Measurements from ENCODE around the gene CLIC6. TPM values are rescaled to one million over a fixed set of nuclear protein-coding genes. Genes with fewer than 3 reads are reported as not detected.
A peak's percentile ranks its signal among the peaks of the same experiment; 100 is the strongest.

CLIC6 gene
- total and polyA plus RNA-seq, 2 experiments from 2014 or later, result 1.1 to 1.5 TPM

DNA sequence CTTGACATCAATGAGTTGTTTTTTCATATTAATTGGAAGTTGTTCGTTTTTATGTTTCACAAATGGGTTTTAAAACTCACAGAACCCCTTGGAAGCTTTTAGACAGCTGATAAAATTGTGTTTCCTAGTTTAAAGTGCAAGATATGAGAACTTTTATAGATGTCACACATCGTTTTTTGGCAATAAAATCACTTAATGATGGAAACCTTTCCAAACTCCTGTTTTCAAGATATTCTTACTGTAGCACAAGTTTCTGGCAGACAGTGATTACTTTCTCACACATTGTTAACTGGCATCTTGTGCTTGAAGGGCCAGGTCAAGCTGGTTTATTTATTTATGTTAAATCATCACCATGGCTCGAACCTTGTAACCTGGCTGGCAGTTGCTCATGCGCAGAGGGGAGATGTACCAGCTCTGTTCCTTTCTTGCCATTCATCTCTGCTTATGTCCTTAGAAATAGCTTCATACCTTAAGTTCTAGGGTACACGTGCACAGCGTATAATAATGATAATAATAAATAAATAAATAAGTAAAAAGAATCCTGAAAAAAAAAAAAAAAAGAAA lies 43.7 kb upstream of the CLIC6 start (continued):
- TF ChIP-seq, protein P1, sequence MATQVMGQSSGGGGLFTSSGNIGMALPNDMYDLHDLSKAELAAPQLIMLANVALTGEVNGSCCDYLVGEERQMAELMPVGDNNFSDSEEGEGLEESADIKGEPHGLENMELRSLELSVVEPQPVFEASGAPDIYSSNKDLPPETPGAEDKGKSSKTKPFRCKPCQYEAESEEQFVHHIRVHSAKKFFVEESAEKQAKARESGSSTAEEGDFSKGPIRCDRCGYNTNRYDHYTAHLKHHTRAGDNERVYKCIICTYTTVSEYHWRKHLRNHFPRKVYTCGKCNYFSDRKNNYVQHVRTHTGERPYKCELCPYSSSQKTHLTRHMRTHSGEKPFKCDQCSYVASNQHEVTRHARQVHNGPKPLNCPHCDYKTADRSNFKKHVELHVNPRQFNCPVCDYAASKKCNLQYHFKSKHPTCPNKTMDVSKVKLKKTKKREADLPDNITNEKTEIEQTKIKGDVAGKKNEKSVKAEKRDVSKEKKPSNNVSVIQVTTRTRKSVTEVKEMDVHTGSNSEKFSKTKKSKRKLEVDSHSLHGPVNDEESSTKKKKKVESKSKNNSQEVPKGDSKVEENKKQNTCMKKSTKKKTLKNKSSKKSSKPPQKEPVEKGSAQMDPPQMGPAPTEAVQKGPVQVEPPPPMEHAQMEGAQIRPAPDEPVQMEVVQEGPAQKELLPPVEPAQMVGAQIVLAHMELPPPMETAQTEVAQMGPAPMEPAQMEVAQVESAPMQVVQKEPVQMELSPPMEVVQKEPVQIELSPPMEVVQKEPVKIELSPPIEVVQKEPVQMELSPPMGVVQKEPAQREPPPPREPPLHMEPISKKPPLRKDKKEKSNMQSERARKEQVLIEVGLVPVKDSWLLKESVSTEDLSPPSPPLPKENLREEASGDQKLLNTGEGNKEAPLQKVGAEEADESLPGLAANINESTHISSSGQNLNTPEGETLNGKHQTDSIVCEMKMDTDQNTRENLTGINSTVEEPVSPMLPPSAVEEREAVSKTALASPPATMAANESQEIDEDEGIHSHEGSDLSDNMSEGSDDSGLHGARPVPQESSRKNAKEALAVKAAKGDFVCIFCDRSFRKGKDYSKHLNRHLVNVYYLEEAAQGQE (IDR thresholded peaks at IDR 0.05; ENCODE audit: unreplicated experiment), result no peak
- TF ChIP-seq NANOG (IDR thresholded peaks at IDR 0.05; ENCODE audit: borderline replicate concordance) (no peak), ZNF114 (CRISPR knock-in tag; IDR thresholded peaks at IDR 0.05) (no peak), ZNF331 (CRISPR knock-in tag; IDR thresholded peaks at IDR 0.05; ENCODE audit: low read depth) (no peak)
- TF ChIP-seq, protein P2, sequence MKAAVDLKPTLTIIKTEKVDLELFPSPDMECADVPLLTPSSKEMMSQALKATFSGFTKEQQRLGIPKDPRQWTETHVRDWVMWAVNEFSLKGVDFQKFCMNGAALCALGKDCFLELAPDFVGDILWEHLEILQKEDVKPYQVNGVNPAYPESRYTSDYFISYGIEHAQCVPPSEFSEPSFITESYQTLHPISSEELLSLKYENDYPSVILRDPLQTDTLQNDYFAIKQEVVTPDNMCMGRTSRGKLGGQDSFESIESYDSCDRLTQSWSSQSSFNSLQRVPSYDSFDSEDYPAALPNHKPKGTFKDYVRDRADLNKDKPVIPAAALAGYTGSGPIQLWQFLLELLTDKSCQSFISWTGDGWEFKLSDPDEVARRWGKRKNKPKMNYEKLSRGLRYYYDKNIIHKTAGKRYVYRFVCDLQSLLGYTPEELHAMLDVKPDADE (IDR thresholded peaks at IDR 0.05), result no peak

DNA sequence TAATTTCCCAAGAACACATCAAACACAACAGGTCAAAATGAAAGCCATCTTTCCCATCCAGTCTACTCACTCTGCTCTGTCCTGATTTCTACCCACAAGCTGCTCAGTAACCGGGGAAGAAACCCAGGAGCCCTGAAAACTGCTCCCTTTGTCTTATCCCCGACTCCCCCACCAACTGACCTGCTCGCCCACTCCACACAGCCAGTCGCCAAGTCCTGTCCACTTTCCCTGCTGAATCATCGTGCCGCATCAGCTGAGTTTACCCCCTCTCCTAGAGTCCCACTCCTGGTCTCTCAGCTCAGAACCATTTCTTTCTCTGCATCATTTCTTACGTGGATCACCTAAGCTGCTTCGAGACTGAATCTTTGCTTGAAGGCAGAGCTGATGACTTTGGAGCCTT lies 42.7 kb upstream of the CLIC6 start:
- H3F3A ChIP-seq (replicated peaks; ENCODE audit: low read depth), result no peaks in the 10 kb centered on the region
- peak overlapping the region; percentile 47; the same call in 1 of the 2 replicates for H2AFZ ChIP-seq
- H4K20me1 ChIP-seq (replicated peaks; ENCODE audit: insufficient read depth), result no peaks in the 10 kb centered on the region
- Mint-ChIP-seq H3K36me3 (ENCODE audit: low read depth) (no peaks in the 10 kb centered on the region), H3K4me3 (no peak overlapping the region), H3K27ac (no peak overlapping the region), H3K27me3 (ENCODE audit: insufficient read depth, low read depth, poor library complexity) (peaks cover 2% of the 10 kb centered on the region), H3K9me3 (no peaks in the 10 kb centered on the region; the same call in 2 of the 3 replicates), H3K4me1 (no peaks in the 10 kb centered on the region)
- H3K9me2 ChIP-seq (ENCODE audit: insufficient read depth), result no peaks in the 10 kb centered on the region
- no peak overlapping the region for H3K27ac ChIP-seq (ENCODE audit: low read depth)
- no peaks in the 10 kb centered on the region for H3K36me3 ChIP-seq (ENCODE audit: insufficient read depth)
- no peak for DNase-seq (ENCODE audit: low spot score)
- H3K4me2 ChIP-seq, result no peak overlapping the region
- ATAC-seq, result no peak
- H3K4me3 ChIP-seq, result no peak overlapping the region
- TF ChIP-seq, protein P2 (IDR thresholded peaks at IDR 0.05), result no peak
- no peak for TF ChIP-seq NANOG (IDR thresholded peaks at IDR 0.05; ENCODE audit: borderline replicate concordance)
- TF ChIP-seq STAT1 (IDR thresholded peaks at IDR 0.05; ENCODE audit: unreplicated experiment), result no peak
- TF ChIP-seq EZH2phosphoT487 (IDR thresholded peaks at IDR 0.05; ENCODE audit: unreplicated experiment), result no peak
- TF ChIP-seq, protein P3, sequence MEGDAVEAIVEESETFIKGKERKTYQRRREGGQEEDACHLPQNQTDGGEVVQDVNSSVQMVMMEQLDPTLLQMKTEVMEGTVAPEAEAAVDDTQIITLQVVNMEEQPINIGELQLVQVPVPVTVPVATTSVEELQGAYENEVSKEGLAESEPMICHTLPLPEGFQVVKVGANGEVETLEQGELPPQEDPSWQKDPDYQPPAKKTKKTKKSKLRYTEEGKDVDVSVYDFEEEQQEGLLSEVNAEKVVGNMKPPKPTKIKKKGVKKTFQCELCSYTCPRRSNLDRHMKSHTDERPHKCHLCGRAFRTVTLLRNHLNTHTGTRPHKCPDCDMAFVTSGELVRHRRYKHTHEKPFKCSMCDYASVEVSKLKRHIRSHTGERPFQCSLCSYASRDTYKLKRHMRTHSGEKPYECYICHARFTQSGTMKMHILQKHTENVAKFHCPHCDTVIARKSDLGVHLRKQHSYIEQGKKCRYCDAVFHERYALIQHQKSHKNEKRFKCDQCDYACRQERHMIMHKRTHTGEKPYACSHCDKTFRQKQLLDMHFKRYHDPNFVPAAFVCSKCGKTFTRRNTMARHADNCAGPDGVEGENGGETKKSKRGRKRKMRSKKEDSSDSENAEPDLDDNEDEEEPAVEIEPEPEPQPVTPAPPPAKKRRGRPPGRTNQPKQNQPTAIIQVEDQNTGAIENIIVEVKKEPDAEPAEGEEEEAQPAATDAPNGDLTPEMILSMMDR (conservative IDR thresholded peaks at IDR 0.05; ENCODE audit: low read depth in 2 of 2), result no peak
- no peak for TF ChIP-seq POLR2AphosphoS5 (IDR thresholded peaks at IDR 0.05; ENCODE audit: low read depth)
- H3K4me1 ChIP-seq (ENCODE audit: insufficient read depth), result no peaks in the 10 kb centered on the region
- no peaks in the 10 kb centered on the region for H3K27me3 ChIP-seq (ENCODE audit: insufficient read depth)
- H3K79me2 ChIP-seq (replicated peaks; ENCODE audit: insufficient read depth), result no peaks in the 10 kb centered on the region

All from GM23338 (cell line).